ENCODE results near the gene UBAC2. TPM values are rescaled to one million over a fixed set of nuclear protein-coding genes. Genes with fewer than 3 reads are reported as not detected.
A peak's percentile ranks its signal among the peaks of the same experiment; 100 is the strongest.

UBAC2 gene, protein sequence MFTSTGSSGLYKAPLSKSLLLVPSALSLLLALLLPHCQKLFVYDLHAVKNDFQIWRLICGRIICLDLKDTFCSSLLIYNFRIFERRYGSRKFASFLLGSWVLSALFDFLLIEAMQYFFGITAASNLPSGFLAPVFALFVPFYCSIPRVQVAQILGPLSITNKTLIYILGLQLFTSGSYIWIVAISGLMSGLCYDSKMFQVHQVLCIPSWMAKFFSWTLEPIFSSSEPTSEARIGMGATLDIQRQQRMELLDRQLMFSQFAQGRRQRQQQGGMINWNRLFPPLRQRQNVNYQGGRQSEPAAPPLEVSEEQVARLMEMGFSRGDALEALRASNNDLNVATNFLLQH
- total RNA-seq, result 33.8 and 34.7 TPM in 2 replicates

DNA sequence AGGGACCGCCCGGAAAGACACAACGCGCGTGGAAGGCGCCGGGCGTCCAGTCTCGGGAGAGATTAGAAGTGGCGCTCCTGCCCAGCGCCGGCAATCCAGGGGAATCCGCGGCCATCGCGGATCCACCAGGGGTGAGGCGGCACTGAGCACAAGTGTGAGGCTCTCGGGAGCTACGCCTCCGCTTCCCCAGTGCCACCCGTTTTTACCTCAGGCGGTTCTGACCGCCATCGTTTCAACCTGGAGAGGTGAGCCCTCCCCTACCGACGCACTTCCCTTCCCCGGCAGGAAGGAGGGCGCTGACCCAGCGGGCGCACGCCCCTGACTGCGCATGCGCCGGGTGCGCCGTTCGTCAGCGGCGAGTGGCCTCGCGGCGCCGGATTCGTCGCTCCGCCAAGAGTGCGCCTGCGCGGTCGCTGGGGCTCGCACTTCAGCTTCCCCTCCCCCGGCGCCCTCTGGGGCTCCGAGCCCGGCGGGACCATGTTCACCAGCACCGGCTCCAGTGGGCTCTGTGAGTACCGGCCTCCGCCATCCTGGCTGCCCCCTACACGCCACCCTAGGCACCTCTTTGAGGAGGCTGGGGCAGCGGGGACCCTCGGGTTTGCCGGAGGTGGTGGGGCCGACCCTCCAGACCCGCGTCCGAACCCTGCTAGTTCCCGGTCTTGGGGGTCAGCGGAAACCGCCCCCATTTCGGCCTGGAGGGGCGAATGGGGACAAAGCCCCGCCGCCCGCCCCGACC lies at the start of gene UBAC2:
UBAC2 (plus strand) TSS at position 423 of the 736 bp plus-strand sequence; CDS start at position 478, 55 bp downstream.
- peak; percentile 77 for DNase-seq (ENCODE audit: low read depth, low spot score)

DNA sequence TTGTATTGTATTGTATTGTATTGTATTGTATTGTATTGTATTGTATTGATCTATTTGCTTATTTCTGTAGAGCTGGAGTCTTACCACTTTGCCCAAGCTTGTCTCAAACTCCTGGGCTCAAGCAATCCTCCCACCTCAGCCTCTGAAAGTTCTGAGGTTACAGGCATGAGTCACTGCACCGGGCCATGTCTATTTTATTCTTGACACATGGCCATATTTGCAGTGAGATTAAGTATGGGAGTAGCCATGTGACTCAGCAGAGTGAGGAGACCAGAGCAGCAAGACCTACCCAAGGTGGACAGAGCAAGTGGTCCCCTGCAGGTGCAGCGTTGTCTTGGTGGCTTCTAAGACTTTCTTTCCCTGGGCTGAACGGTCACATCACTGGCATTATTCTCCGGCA lies 49.1 kb upstream of the UBAC2 start:
- no peak for DNase-seq (ENCODE audit: low read depth, low spot score)

- DNase-seq (ENCODE audit: low read depth, low spot score), result no peak
These were observed 47.4 kb upstream of the UBAC2 start for GRCh38 chr13:99153219-99153618.

- DNase-seq (ENCODE audit: low read depth, low spot score), result no peak
These were observed 46.6 kb upstream of the UBAC2 start for GRCh38 chr13:99154064-99154463.

DNA sequence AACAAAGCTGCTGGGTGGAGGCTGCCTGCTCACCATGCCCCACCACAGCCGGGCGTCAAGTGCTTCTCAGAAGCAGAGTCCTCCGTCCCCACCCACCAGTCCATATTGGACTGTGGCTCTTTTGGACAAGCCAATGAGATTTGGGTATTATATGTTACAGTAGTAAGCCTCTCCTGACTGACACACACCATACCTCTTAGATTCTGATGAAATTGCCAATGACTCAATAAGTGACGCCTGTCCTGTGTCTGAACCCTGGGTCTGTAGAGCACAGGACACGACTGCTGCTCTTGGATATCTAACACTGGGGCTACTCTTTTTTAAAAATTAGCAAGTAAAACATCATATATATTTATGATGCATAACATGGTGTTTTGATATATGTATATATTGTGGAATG lies 44.8 kb upstream of the UBAC2 start:
- DNase-seq (ENCODE audit: low read depth, low spot score), result no peak

- DNase-seq (ENCODE audit: low read depth, low spot score), result no peak
These were observed 43.6 kb upstream of the UBAC2 start for GRCh38 chr13:99157046-99157445.

DNA sequence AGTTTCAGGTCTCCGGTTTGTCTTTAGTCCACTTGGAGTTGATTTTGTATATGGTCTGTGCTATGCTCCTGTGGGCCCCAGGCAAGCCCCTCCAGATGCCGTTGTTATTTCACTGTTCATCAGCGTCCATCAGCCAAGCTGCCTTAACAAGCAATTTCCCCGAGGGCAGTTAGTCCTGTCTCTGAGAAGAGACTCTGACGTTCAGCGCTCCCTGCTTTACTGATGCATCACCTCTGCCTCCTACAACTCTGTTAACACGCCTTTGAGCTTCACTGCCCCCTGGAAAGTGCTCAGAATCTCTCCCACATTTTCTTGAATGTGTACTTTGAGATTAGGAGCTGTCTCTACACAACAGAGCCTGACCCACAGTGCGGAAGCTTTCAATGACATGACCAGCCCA lies 41.8 kb upstream of the UBAC2 start:
- DNase-seq (ENCODE audit: low read depth, low spot score), result no peak

- DNase-seq (ENCODE audit: low read depth, low spot score), result no peak
These were observed 41.2 kb upstream of the UBAC2 start for GRCh38 chr13:99159331-99160061.

DNA sequence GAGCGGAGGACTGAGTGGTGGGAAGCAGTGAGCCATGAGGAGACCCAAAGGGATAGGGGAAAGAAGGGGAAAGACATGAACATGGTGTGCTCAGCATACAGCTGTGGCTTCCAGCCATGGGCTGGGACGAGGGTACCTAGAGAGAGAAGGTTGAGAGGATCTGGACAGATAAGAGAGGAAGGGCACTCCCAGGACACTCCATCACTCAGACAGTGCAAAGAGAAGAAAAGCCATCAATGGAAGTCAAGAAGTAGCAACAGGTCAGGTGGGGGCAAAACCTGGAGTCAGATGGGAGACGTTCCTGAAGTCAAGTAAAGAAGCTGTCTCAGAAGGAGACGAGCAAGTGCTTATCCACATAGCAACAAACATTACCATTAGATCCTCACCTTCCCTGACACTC lies 40.2 kb upstream of the UBAC2 start:
- DNase-seq (ENCODE audit: low read depth, low spot score), result no peak

- no peak for DNase-seq (ENCODE audit: low read depth, low spot score)
These were observed 39.1 kb upstream of the UBAC2 start for GRCh38 chr13:99161512-99161911.

DNA sequence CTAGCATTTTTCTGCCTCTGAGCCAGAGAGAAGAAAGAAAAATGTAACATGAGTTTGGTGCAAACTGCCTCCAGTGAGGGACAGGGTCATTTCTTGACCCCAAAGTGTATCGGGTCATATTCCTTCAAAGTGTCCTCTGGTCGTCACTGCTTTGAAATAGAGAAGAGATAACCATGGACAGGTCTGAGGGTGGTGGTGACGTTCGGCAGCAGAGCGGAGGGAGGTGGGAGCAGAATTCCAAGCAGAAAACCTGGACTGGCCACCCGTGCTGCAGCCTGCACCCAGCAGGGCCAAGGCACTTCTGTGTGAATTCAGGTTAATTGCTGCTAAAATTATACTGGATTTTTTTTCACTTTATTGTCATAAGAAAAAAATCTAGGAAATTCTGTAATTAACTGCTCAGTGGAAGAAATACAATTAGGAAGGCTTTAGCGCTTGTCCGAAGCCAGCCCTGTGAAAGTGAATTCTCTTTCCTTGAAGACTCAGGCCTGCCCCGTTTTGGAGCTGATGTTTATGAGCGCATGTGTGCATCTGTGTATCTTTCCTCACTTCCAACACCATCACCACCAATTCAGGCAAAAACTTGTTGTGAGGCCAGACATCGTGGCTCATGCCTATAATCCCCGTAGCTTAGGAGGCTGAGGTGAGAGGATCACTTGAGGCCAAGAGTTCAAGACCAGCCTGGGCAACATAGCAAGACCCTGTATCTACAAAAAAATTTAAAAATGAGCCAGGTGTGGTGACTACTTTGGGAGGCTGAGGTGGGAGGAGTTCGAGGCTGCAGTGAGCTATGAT lies 37.9 kb upstream of the UBAC2 start:
- DNase-seq (ENCODE audit: low read depth, low spot score), result no peak

- no peak for DNase-seq (ENCODE audit: low read depth, low spot score)
These were observed 36.4 kb upstream of the UBAC2 start for GRCh38 chr13:99164226-99164625.

GRCh38 chr13:99165753-99166587 lies 34.7 kb upstream of the UBAC2 start:
- DNase-seq (ENCODE audit: low read depth, low spot score), result no peak

DNA sequence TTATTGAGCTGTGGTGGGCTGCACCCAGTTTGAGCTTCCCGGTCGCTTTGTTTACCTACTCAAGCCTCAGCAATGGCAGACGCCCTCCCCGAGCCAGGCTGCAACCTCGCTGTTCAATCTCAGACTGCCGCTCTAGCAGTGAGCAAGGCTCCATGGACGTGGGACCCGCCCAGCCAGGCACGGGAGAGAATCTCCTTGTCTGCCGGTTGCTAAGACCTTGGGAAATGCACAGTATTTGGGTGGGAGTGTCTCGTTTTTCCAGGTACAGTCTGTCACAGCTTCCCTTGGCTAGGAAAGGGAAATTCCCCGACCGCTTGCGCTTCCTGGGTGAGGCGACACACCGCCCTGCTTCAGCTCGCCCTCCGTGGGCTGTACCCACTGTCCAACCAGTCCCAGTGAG lies 27.7 kb upstream of the UBAC2 start:
- no peak for DNase-seq (ENCODE audit: low read depth, low spot score)

GRCh38 chr13:99173606-99174005 lies 27.0 kb upstream of the UBAC2 start:
- no peak for DNase-seq (ENCODE audit: low read depth, low spot score)

DNA sequence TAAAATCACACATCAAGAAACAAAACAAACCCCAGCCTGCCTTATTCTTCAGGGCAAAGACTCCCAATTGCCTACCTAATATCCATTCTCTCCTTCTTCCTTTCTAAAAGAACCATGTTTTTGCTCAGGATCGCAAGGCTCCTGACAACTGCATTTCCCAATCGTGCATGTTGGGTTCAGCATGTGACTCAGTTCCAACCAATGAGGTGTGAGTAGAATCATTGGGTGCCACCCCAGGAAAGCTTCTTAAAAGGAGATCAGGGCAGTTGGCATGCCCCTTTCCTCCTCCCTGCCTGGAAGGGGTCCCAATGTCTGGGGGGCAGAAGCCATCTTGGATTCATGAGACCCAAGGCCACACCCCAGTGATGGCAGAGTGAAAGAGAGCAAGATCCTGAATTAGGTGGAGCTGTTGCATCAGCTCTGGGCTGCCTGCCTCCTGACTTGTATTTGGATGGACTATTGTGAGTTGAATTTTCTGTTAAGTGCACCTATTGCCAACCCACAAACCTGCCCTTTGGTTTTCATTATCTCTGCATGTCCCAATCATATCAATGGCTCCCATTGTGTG lies 26.0 kb upstream of the UBAC2 start:
- DNase-seq (ENCODE audit: low read depth, low spot score), result no peak

GRCh38 chr13:99176309-99177276 lies 24.1 kb upstream of the UBAC2 start:
- peak; percentile 13 for DNase-seq (ENCODE audit: low read depth, low spot score)

GRCh38 chr13:99178636-99179035 lies 22.0 kb upstream of the UBAC2 start:
- DNase-seq (ENCODE audit: low read depth, low spot score), result no peak

- DNase-seq (ENCODE audit: low read depth, low spot score), result no peak
These were observed 21.2 kb upstream of the UBAC2 start for GRCh38 chr13:99179460-99179859.
